Stomach (tissue), 4 donors: ENCODE data around the gene DNASE1L2.

Experiments used
- CTCF ChIP-seq, 7 experiments: fragments of 450-650 bp in 4 of 7; fragments of 200-600 bp in 3 of 7; sonication (generic) in 3 of 7; IDR thresholded peaks; one replicate each; pipeline ENCODE4 v1.5.1; 2016 to 2019; ENCODE audit warnings: antibody characterized with exemption in 7 of 7, control low read depth in 2 of 7, mild to moderate bottlenecking in 1 of 7
- EP300 ChIP-seq: sonication (generic); formaldehyde crosslinking; IDR thresholded peaks from one replicate; pipeline ENCODE4 v1.6.1; 2017; ENCODE audit warnings: antibody characterized with exemption
- POLR2A ChIP-seq, 4 donors: fragments of 450-650 bp; IDR thresholded peaks; one replicate each; pipeline ENCODE4 v1.6.1; 2016; ENCODE audit warnings: antibody characterized with exemption in 4 of 4, control low read depth in 2 of 4, mild to moderate bottlenecking in 1 of 4, moderate library complexity in 1 of 4

DNA sequence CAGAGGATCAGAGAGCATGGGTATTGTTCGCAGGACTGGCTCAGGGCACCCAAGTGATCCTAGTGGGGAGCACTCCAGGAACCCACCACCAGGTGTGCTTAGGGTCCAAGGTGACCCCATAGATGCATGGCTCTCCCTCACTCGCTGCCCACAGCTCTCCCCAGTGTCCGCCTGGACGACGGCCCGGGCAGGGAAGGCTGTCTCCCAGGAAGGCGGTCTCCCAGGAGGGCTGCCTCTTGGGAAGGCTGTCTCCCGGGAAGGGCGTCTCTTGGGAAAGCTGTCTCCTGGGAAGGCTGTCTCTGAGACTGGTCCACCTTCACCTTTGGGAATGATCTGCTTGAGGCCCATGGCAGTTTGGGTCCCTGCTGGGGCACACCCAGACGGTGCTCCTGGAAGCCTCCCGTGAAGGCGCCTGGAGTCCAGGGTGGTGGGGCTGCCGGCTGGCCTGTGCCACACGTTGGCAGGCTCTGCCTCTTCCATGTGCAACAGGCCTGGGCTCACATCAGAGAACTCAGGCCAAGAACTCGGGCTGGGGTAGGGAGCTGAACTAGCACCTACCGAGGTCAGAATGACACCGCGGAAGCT is 10.1 kb downstream of the DNASE1L2 start:
- no peak for TF ChIP-seq POLR2A (IDR thresholded peaks at IDR 0.05)
- no peak for TF ChIP-seq CTCF (IDR thresholded peaks at IDR 0.05)
- no peak for TF ChIP-seq EP300
